ENCODE measurements around the gene OGFRL1.
"Not testable (repeated sequence)": the region's sequence is repeated elsewhere in the genome, so short reads cannot be mapped to it uniquely, and the experiment has no call there.

Gene OGFRL1

DNA sequence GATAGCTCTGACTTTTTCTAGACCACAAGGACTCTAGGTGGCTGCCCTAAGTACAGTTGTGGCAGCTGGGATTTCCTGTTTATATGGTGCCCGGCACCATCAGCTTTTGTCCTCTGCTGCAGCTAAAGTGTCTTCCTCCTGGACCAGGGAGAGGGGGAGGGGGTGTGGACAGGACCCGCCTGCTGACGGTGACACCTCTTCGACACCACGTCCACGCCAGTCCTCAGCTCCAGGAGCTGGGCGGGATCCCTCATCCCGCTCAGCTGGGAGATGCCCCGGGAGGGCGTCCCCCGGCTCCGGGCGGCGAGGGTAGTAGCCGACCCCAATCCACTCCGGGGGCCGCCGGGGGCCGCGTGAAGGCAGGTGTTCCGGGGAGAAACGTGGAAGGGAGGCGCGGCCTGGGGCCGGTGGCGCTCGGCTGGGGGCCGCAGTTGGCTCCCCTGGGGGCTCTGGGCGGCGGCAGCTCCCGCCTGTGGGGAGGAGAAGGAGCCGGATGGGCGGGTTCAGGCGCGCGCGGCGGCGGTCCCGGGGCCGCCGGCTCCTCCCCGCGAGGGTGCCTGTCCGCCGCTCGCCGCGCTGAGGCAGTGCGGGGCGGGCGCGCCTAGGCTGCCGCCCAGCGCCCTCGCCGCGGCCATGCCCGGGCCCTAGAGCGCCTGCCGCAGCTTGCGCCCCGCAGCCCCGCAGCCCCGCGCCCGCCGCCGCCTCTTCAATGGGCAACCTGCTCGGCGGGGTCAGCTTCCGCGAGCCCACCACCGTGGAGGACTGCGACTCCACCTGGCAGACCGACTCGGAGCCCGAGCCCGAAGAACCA, at the start of gene OGFRL1:
TSS of gene OGFRL1 (plus strand) at position 584 of the 811 bp plus-strand sequence. CDS start at position 710, 126 bp downstream.
- peak; percentile 62 for DNase-seq

DNA sequence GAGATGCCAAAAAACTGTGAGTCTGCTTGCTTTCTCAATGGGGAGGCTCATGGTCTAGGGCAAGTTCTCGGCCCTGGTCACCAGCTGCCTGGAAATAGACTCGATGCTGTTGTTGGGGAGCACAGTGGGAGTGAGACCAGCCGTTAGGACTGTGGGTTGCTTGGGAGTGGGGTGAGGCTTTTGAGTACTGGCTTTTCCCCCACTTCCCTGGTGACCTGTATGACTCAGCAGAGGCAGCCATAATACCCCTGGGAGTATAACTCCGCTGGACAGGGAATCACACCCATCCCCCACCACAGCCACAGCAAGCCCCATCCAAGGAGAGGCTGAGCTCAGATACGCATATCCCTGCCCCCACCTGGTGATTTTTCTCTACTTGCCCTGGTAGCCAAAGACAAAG, 48.9 kb upstream of the OGFRL1 start:
- DNase-seq, result no peak

DNA sequence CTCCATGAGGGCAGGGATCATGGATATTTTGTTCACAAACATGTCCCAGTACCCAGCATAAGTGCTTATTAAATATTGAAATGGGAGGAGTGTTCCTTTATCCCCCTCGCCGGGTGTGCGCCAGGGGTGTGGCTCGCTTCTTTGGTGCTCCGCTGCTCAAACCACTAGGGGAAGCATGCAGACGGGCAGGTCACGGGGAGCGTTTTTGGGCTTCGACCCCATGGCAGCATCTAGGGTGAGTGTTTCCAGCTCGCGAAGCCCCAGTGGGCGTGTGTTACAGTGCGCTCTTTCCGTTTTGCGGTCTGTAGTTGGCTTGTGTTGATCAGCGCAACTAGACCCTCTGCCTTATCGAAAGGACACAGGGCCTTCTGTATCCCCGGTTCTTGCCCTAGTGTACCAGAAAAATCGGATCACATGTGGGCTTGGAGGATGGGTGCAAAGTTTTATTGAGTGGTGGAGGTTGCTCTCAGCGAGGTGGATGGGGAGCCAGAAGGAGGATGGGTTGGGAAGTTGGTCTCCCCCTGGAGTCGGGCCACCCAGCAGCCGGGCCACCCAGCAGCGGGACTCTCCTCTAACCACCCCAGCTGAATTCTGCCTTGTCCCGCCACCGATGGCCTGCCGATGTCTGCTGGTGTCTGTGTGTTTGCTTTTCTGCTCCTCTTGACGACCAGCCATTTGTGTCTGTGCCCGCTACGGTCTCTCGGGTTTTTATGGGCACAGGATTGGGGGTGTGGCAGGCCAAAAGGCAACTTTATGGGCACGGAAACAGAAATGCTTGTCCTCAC, 43.2 kb upstream of the OGFRL1 start:
- no peak for DNase-seq

DNA sequence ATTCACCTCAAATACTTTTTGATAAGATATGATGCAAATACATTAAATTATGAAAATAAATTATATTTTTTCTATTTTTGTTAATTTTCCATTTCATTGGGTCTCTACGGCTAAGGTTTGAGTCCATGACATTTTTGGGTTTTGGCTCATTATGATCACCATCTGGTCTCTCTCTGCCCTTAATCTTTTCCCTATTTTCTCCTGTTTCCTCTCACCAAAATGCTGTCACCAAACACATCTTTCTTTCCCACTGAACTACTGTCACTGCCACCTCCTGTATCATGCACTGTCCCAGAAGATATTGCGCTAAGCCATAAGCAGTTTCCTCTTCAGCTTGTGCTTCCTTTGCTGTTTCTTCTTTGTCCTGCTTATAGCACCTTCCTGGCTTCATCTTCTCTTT, 42.0 kb upstream of the OGFRL1 start:
- DNase-seq, result peak; percentile 39

DNA sequence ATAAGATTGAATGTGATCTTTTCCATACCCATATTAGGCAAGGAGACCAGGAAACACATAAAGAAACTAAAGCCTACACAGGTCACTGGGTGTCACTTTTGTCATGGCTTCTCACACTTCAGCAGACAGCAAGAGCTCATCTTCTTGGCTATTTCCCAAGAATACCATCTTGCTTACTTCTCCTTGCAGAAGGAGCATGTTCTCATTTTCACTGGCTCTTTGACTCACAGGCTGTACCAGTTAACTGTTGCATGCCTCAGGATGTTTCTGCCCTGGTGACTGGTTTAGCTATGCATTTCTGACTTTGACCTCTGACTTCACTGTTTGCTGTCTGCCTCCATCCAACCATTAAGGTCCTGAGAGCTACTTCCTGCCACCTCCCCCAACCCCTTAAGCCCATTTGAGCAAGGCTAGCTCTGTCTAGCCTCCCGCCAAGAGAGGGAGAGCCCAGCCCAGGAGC, 40.3 kb upstream of the OGFRL1 start:
- DNase-seq, result peak; percentile 48

DNA sequence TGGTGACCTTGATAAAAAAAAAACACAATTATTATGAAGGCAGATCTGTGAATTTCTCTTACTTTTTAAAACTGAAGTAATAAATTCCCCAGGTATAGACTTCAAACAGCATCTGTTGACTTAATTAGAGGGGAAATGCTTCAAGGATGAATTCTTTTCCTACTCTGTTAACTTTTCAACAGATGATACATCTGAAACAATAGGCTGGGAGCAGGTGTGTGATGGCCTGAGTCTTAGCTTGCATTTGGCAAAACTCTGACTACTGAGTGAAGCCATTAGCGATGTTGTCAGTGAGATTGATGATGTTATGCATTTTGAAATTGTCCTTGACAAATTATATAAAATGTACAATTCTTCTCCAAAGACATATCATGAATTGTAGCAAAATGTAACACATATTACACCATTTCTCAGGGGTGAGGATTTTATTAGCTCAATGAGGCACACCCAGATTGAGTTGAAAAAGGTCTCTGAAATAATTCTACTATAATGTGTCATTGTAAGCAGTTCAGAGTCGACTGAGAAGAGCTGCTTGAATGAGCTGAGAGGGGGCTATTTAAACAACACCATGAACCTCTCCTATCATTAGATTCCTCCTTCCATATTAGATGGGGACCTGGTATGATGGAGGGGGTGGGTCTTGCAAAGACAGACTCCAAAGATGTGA, 39.6 kb upstream of the OGFRL1 start:
- peak; percentile 17 for DNase-seq

DNA sequence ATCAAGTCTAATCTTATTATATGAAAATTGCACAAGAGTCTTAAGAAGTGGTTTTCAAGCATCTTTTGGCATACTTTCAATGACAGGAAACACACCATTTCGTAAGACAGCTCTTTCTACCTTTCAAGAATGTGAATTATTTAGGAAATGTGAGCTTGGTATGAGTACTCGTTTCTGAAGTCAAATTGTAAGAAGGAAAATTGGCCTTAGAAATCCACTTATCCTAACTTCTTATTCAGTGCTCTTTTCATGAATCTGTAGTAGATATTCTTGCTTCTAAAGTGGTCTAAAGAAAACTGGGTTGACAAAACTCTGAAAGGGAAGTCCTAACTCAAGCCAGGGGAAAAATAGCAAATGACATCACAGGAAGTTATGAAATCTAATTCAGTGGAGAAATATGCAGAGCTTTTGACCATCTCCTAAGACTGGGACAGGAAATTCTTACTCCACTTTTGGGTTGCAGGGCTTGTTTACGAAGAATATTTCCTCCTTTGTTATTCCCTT, 38.5 kb upstream of the OGFRL1 start:
- DNase-seq, result no peak

DNA sequence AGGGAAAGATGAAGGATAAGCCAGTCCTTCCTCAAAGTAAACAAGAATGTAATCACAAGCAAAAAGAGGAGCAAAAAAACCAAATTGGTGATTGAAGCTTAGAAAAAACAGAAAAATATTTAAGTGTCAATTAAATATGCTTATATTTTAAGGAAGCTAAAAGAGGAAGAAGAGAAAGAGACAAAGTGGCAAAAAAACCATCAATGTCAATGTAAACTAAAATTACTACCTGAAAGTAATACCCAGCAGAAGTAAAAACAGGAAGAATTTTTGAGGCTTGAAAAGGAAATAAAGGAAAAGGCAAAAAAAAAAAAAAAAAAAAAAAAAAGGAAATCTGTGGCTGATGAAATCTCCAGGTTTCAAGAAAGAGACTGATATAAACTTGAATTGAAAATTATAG, 36.2 kb upstream of the OGFRL1 start:
- no peak for DNase-seq

DNA sequence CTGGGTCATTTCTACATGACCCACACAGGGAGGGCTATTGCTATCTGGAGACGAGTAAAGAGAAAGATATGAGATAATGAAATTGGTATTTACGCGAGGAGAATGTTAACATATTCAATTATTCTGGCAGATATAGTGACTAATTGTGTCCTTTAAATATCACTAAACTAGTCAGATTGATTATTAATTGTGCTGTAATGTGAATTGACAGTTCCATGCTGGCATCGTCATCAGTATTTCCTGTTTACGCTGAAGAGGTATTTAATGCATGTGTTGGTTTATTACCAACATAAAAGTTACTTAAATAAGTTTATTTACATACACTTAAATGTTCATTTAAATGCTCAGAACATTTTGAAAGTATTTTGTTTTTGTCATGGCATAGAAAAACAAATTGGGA, 35.7 kb upstream of the OGFRL1 start:
- no peak for DNase-seq

DNA sequence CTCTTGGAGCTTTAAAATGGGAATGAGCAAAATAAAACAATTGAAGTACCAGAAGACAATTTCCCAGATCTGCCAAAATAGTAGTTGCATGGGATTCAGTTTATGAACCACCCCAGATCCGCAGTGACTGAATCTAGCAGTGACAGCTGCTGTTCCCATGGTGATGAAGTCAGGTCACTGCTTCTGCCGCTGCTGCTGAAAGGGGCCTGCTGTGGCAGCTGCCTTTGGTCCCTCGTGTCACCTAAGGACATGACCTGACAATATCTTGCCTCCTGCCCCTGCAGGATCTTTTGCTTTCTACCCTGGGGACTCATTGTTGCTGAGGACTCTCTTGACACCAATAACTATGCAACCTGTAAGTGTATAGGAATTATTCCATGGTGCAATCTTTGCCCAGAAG, 34.3 kb upstream of the OGFRL1 start:
- DNase-seq, result no peak

DNA sequence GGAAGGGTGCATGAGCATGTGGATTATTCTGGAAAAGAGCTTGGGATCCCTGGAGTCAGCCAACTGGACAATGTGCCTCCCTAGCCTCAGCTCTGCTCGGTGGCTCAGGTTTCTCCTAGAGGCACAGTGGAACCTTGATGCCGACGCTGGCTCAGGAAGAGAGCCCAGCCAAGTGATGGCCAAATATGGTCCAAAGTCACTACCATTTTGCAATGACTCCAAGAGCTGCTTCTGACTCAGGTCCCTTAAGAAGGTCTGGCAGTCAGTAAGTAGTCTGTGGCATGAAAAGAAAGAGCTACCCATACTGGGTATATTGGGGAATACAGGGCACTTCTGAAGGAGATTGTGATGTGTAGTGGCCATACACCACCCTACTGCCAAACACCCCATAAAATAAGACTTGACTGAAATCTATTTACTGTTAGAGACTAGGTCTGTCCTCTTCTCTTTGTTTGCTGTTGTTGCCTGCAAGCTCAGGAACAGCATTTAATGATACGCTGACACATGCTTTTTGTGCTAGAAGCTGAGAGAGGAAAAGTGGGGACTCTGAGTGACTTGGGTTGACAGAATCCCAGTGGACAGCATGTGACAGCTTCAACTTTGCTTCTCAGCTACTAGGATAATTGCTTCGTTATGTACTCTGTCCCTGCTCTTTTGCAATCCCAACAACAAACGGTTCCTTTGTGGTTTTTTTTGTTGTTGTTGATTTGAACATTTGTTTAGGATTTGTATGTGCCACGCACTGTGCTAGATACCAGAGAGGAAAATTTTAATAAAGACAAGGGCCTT, 30.3 kb upstream of the OGFRL1 start:
- no peak for DNase-seq

DNA sequence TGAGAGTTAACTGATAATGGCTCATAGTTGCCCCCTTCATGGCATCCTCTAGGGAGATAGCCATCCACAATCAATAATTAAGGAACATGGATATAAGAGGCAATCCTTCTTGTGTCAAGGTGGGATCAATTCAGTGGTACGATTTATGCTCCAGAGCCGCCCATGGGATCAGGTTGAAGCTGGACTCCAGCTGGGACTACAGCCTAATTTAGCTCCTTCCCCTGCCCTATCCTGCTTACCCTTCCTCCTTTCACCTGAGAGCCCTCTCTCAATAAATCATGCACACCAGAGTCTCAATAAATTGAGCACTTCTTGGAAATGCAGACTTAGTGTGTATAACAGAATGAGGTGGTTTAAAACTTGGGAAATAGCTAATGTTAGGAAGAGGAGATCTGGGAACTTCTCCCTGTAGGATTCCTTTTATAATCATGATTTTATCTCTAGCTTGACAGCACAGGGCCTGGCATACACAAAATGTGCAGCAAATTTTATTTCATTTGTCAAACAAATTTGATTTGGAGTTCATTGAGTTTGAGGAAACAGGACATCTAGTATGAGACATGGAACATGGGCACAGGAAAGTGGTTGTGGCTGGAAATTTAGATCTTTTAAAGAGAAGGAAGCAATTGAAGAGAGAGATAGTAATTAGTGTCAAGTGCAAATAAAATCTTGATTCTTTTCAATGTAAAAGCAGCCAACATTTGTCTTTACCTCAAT, 28.6 kb upstream of the OGFRL1 start:
- no peak for DNase-seq

DNA sequence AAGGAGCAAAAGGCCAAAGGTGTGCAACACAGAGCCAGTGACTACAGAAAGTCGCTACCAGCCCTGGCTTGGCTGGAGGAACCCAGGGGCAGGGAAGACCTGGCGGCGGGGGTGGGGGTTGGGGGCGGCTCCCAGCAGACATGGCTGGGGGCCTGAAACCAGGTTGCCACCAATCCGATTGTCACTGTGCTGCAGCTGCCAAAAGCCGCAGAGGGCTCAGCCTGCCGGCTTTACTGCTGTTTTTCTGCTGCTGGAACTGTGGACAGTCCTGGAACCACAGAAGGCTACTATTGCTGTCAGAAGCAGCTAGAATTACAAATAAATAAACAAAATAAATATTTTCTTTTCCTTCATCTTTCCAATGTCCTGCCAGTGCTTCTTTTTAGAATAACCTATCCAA, 25.7 kb upstream of the OGFRL1 start:
- no peak for DNase-seq

DNA sequence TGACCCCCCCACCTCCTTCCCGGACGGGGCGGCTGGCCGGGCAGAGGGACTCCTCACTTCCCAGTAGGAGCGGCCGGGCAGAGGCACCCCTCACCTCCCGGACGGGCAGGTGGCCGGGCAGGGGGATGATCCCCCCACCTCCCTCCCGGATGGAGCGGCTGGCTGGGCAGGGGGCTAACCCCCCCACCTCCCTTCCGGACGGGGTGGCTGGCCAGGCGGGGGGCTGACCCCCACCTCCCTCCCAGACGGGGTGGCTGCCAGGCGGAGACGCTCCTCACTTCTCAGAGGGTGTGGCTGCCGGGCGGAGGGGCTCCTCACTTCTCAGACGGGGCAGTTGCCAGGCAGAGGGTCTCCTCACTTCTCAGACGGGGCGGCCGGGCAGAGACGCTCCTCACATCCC, 22.2 kb upstream of the OGFRL1 start:
- not testable (repeated sequence) for DNase-seq

DNA sequence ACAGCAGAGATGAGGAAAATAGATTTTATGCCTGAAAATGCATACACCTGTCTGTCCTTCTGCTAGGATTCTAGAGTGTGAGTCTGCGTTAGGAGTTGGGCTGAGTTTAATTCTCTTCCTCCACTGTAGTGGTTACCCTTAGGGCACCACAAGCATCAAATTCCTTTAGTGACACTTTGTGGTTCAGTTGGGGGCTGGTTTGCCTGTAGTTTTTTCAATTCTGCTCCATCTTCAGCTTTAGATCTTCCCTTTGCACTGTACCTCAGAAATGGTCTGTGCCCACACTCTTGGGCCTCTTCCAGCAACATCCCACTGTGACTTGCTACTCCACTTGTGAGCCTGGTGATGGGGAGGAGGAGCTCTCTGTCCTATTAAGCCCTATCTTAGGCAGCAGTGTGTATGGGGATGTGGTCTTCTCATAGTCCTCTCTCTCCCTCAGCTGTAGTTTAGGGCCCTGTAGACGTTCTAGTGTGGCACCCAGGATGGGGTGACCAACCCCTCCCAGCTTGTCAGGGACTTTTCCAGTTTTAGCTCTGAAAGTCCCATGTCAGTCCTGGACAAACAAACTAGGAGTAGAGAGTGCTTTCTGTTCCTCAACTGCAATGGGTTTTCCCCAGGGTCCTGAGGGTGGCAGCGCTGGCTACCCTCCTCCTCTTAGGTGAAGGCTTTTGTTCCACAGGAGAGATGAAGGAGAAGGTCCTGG, 19.7 kb upstream of the OGFRL1 start:
- DNase-seq, result no peak

DNA sequence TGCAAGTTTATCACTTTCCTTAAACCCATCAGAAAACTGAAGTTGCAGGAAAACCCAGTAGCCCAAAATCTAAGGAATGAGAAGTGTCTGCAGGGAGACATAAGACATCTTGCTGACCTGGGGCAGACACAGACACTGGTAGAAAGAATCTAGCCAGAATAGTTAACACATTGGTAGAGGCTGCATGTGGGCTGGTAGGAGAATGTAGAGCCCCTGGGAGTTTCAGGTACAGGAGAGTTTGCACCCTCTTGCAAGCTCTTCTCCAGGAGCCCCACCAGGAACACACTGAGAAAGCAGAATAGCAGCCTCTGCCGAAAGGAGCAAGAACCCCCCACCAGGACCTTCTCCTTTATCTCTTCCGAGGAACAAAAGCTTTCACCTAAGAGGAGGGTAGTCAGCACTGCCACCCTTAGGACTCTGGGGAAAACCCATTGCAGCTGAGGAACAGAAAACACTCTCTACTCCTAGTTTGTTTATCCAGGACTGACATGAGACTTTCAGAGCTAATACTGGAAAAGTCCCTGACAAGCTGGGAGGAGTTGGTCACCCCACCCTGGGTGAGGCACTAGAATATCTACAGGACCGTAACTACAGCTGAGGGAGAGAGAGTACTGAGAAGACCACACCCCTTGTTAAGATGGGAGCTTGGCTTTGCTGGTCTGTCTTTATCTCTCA, 10.5 kb upstream of the OGFRL1 start:
- DNase-seq, result no peak

DNA sequence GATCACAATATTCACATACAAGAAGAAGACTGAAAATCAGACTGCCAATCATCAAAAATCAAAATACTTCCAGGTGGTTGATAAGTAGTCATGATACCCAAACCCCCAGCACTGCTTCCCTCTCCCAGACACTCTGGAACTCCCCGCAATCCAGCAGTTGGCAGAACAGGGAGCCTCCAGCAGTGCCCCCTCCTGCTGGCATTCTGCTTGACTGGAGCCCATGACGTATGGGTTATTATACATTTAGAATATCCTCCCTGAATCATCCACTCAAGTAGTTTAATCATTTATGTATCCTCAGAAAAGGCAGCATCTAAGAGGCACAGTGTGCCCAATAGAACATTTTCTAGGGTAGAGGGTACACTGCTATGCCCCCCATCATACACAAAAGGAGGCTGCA, 9.3 kb upstream of the OGFRL1 start:
- DNase-seq, result no peak

DNA sequence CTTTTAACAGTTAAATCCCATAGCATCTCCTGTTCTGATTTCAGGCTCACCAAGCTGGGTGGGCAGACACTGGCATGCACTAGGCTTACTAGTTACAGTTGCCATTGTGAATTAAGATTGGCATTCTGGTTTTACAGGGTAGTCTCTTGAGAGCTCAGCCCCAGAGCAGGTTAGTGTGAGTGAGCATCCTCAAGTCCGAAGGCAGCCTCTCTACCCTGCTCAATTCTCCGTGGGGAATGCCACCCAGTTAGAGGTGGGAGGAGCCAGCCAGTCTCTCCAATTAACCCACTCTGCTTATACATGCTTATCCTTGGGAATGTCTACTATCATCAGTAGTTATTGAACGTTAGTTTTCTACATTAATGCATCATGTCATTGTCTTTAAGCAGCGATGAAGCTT, 8.9 kb upstream of the OGFRL1 start:
- no peak for DNase-seq

DNA sequence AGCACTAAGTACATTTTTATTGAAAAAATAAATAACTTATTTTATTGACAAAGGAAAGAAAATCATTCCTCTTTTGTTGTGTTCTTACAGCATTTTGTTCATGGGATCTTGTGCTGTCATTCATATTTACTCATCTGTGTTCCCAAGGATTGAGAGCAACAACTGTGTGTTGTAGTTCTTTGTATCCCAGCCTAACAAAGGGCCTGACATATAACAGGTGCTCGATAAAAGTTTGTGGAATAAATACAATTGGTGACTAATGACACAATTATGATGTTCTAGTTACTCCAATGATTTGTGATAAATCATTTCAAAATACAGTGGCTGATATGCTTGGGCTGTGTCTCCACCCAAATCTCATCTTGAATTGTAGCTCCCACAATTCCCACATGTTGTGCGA, 7.9 kb upstream of the OGFRL1 start:
- DNase-seq, result no peak

DNA sequence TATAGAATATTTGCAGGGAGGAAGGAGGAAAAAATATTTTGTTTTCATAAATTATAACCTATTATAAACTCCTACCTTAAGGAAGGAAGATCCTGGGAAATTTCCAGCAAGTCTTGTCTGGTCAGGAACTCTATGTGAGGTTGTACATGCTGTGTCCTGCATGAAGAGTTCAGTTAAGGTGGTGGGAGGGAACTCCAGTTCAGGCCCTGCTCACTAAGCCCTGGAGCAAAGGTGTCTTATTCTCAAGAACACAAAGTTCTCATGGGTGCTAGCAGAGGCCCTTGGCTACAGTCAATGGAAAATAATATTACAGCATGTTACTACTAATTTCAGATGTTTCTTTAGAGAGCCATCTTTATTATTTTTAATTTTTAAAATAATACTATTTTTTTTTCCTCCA, 3.8 kb upstream of the OGFRL1 start:
- no peak for DNase-seq

DNA sequence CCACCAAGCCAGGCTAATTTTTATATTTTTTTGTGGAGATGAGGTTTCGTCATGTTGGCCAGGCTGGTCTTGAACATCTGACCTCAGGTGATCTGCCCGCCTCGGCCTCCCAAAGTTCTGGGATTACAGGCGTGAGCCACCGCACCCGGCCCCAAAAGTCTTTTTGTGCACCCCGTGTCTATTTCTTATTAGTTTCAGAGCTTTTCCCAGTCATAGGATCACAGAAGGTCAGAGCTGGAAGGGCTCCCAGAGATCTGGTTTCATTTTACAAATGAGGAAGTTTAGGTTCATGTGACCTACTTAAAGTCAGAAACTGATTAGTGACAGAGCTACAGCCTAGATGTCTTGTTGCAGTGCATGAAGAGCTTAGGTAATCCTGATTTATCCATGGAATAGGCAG, 1.6 kb upstream of the OGFRL1 start:
- DNase-seq, result no peak

Data from NCI-H446 treated with DMSO at 0.1 percent for 48 hours (cell line).